Keratinocyte (primary cell): Measurements from ENCODE around the gene PIGS. TPM values are rescaled to one million over a fixed set of nuclear protein-coding genes. Genes with fewer than 3 reads are reported as not detected.

Experiments used
- DNase-seq: peaks from one replicate; pipeline ENCODE4 v3.0.0-alpha.2; 2011; ENCODE audit warnings: low read depth, missing footprints, low spot score
- FAIRE-seq: peaks from 2 replicates; lab custom pipeline; 2011; peaks lifted over from hg19 to GRCh38; lab: Jason Lieb, UNC
- H2AFZ ChIP-seq: 2 replicates; pipeline ENCODE4 v1.6.0; 2012; ENCODE audit warnings: low read length, control low read depth, inconsistent platforms; ENCODE audit not compliant: control insufficient read depth
- H3K27ac ChIP-seq: 2 replicates; pipeline ENCODE4 v1.5.1; 2011; ENCODE audit warnings: low read length; ENCODE audit not compliant: control insufficient read depth, insufficient read depth
- H3K27me3 ChIP-seq: 3 replicates; pipeline ENCODE4 v1.6.0; 2011; ENCODE audit warnings: low read length; ENCODE audit not compliant: control insufficient read depth, insufficient read depth; ENCODE audit errors: extremely low read depth
- H3K36me3 ChIP-seq, 2 experiments: 2 replicates in 1 of 2; 3 replicates in 1 of 2; pipeline ENCODE4 v1.5.1; 2011; ENCODE audit warnings: low read length in 2 of 2, mild to moderate bottlenecking in 1 of 2; ENCODE audit not compliant: control insufficient read depth in 2 of 2, insufficient read depth in 2 of 2; ENCODE audit errors: extremely low read depth in 1 of 2
- H3K4me1 ChIP-seq: 3 replicates; pipeline ENCODE4 v1.5.1; 2011; ENCODE audit warnings: low read length; ENCODE audit not compliant: control insufficient read depth, insufficient read depth; ENCODE audit errors: extremely low read depth
- H3K4me2 ChIP-seq: 3 replicates; pipeline ENCODE4 v1.6.0; 2011; ENCODE audit warnings: low read depth, low read length; ENCODE audit not compliant: control insufficient read depth, insufficient read depth; ENCODE audit errors: extremely low read depth
- H3K4me3 ChIP-seq, 3 experiments: fragments of 200-600 bp in 1 of 3; sonication (generic) in 1 of 3; 2 replicates in 2 of 3; 3 replicates in 1 of 3; pipeline ENCODE4 v1.5.1; 2011 to 2016; ENCODE audit warnings: low read length in 3 of 3, mild to moderate bottlenecking in 3 of 3, control low read depth in 2 of 3, inconsistent platforms in 1 of 3, low read depth in 1 of 3, mixed read lengths in 1 of 3, mixed run types in 1 of 3, moderate library complexity in 1 of 3; ENCODE audit not compliant: control insufficient read depth in 2 of 3, insufficient read depth in 2 of 3; ENCODE audit errors: extremely low read depth in 1 of 3
- H3K79me2 ChIP-seq: 2 replicates; pipeline ENCODE4 v1.6.0; 2012; ENCODE audit warnings: low read length; ENCODE audit not compliant: control insufficient read depth, insufficient read depth
- H3K9ac ChIP-seq: 3 replicates; pipeline ENCODE4 v1.6.0; 2011; ENCODE audit warnings: low read length; ENCODE audit not compliant: control insufficient read depth, insufficient read depth; ENCODE audit errors: extremely low read depth
- H3K9me1 ChIP-seq: 3 replicates; pipeline ENCODE4 v1.6.0; 2011; ENCODE audit warnings: low read length; ENCODE audit not compliant: control insufficient read depth, insufficient read depth; ENCODE audit errors: extremely low read depth
- H3K9me3 ChIP-seq: 2 replicates; pipeline ENCODE4 v1.5.1; 2012; ENCODE audit warnings: low read depth, low read length; ENCODE audit not compliant: control insufficient read depth
- H4K20me1 ChIP-seq: 3 replicates; pipeline ENCODE4 v1.6.0; 2011; ENCODE audit warnings: low read length; ENCODE audit not compliant: control insufficient read depth, insufficient read depth; ENCODE audit errors: extremely low read depth
- CTCF ChIP-seq, 3 experiments: IDR thresholded peaks in 1 of 3; conservative IDR thresholded peaks in 1 of 3; optimal IDR thresholded peaks in 1 of 3; 2 replicates in 2 of 3; 3 replicates in 1 of 3; pipeline versions ENCODE3 to v1.5.1; 2011; ENCODE audit warnings: low read length in 3 of 3, mild to moderate bottlenecking in 3 of 3, moderate library complexity in 2 of 3, control low read depth in 1 of 3, inconsistent platforms in 1 of 3; ENCODE audit not compliant: insufficient read depth in 2 of 3; ENCODE audit errors: extremely low read depth in 1 of 3
- EZH2 ChIP-seq: IDR thresholded peaks from one replicate; pipeline ENCODE4 v1.6.1; 2012; ENCODE audit warnings: inconsistent platforms, mild to moderate bottlenecking, low read length, moderate library complexity
- dilution Hi-C: fragments of 300-500 bp; cut with MboI; formaldehyde crosslinking; loops from one replicate; pipeline ENCODE4 v1.7.0; 2020; ENCODE audit warnings: low sequenced_read_pairs; ENCODE audit not compliant: extremely low pct_ligation_motif_present
- polyA plus RNA-seq, 5 experiments: library from polyadenylated mRNA; depleted of rRNA in 3 of 5; stranded (reverse) in 3 of 5; stranded (forward) in 1 of 5; unstranded in 1 of 5; fragments of >200 nt; gene quantifications; 1 replicate in 1 of 5; 2 replicates in 3 of 5; 3 replicates in 1 of 5; pipeline versions ENCODE4 v1.2.1 to v1.2.3, GENCODE V29; 2011 to 2012; ENCODE audit warnings: missing spikeins in 2 of 5, low read depth in 1 of 5, low replicate concordance in 1 of 5

The PIGS gene
- polyA plus RNA-seq, 1 donor (not counting 4 experiments of a cell fraction or from before 2014, with no cell fraction given), result 33.6 TPM

- no peak for FAIRE-seq
- Histone ChIP-seq H2AFZ (no peak overlapping the region), H3K4me3 (no peak overlapping the region), H3K79me2 (no peaks in the 10 kb centered on the region), H4K20me1 (no peaks in the 10 kb centered on the region), H3K9ac (no peak overlapping the region), H3K27me3 (no peaks in the 10 kb centered on the region), H3K27ac (no peak overlapping the region), H3K9me3 (no peaks in the 10 kb centered on the region), H3K36me3 (peaks cover 12 to 41% of the 10 kb centered on the region in 2 experiments), H3K9me1 (no peaks in the 10 kb centered on the region), H3K4me1 (peaks cover 6% of the 10 kb centered on the region), H3K4me2 (no peak overlapping the region)
- no peak for DNase-seq
- dilution Hi-C loops, result no loop called here
- TF ChIP-seq EZH2, result no peak
- no peak for TF ChIP-seq CTCF (optimal IDR thresholded peaks at IDR 0.05 in 1 of 3, IDR thresholded peaks at IDR 0.05 in 1 of 3, conservative IDR thresholded peaks at IDR 0.05 in 1 of 3; ENCODE audit: extremely low read depth in 1 of 3, insufficient read depth in 2 of 3, low read length in 3 of 3)
These were observed 7.2 kb upstream of the PIGS start for GRCh38 chr17:28578246-28579195.

- Histone ChIP-seq H2AFZ (no peak overlapping the region), H3K4me3 (no peak overlapping the region), H3K9me3 (no peaks in the 10 kb centered on the region), H3K79me2 (no peaks in the 10 kb centered on the region), H3K27ac (no peak overlapping the region), H3K9me1 (no peaks in the 10 kb centered on the region), H4K20me1 (no peaks in the 10 kb centered on the region), H3K4me2 (no peak overlapping the region), H3K9ac (no peak overlapping the region), H3K36me3 (peaks cover 12 to 35% of the 10 kb centered on the region in 2 experiments), H3K27me3 (no peaks in the 10 kb centered on the region), H3K4me1 (peaks cover 7% of the 10 kb centered on the region)
- FAIRE-seq (no peak), DNase-seq (no peak)
- TF ChIP-seq CTCF (optimal IDR thresholded peaks at IDR 0.05 in 1 of 3, IDR thresholded peaks at IDR 0.05 in 1 of 3, conservative IDR thresholded peaks at IDR 0.05 in 1 of 3; ENCODE audit: extremely low read depth in 1 of 3, insufficient read depth in 2 of 3, low read length in 3 of 3) (no peak), EZH2 (no peak)
- dilution Hi-C loops, result no loop called here
These were observed 6.1 kb upstream of the PIGS start for GRCh38 chr17:28577466-28577824.
